8988T (cell line): ENCODE results near the gene FAF1.
"Not testable (repeated sequence)": the region's sequence is repeated elsewhere in the genome, so short reads cannot be mapped to it uniquely, and the experiment has no call there.

Source experiments
- DNase-seq: peaks from one replicate; pipeline ENCODE4 v3.0.0; 2011

FAF1 gene

DNA sequence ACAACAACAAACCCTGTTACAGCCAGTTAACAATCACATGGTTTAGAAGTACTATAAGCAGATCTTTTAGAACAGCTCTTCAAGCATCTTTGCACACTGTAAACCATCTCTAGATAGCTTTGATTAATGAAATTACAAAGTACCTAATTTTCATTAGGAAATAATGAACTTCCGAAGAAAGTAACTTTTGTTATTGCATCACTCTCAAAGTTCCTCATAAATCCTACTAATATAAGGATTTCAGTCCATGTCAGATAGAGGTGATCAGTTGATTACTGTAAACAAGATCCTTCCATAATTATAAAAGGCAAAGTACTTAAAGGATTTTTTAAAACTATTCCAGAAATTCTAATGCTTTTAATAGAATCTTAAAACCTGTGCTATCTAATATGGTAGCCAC lies 58.2 kb downstream of the FAF1 start:
- DNase-seq: no peak

DNA sequence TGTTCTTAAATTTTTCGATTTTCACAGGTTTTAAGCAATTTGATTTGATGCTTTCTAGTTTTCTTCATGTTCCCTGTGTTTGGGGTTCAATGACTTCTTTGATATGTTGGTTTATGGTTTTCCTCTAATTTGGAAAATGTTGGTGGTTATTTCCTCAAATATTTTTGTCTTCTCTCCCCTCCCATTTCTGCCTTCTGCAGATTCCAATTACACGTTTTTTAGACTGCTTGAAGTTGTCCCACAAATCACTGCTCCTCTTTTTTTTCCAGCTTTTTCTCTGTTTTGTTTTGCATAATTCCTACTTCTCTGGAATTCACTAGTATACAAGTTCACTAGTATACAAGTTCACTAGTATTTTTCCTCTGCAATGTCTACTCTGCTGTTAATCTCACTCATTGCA lies 61.3 kb downstream of the FAF1 start:
- no peak for DNase-seq

- no peak for DNase-seq
These were observed 65.7 kb downstream of the FAF1 start for GRCh38 chr1:50894340-50894739.

GRCh38 chr1:50893466-50893865 lies 66.6 kb downstream of the FAF1 start:
- DNase-seq: no peak

- not testable (repeated sequence) for DNase-seq
These were observed 72.5 kb downstream of the FAF1 start for GRCh38 chr1:50887555-50887954.

- no peak for DNase-seq
These were observed 79.7 kb downstream of the FAF1 start for GRCh38 chr1:50880373-50880772.

- DNase-seq: no peak
These were observed 80.9 kb downstream of the FAF1 start for GRCh38 chr1:50879137-50879536.

- no peak for DNase-seq
These were observed 81.6 kb downstream of the FAF1 start for GRCh38 chr1:50878434-50878833.

- DNase-seq: no peak
These were observed 82.4 kb downstream of the FAF1 start for GRCh38 chr1:50877641-50878040.

DNA sequence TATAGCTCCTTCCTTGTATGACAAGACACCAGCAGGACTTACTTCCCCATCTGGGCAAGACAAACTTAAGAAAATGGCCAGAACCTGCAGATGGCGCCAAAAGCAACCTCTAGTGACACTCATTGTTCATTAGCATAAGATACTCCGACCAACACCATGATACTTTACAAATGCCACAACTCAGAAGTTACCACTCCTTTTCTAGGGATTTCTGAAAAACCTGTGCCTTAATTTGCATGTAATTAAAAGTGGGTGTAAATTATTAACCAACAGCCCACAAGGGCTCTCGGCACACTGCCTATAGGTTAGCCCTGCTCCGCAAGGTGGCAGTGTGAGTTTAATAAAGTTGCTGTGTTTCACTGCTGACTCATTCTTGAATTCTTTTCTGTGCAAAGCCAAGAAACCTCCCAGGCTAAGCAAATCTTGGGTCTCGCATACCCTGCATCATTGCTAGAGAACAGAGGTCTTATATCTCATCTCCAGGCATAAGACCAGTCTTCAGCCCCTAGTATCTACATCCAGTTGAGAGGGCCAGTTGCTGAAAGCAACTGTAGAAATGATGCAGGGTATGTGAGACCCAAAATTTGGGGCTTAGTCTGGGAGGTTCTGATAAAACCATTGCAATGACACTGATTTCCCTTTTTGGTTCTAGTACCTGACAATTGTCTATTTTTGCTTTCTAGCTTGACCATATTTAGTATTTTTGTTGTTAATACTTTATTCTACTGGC lies 86.4 kb downstream of the FAF1 start:
- DNase-seq: no peak

GRCh38 chr1:50864845-50865244 lies 95.2 kb downstream of the FAF1 start:
- not testable (repeated sequence) for DNase-seq

DNA sequence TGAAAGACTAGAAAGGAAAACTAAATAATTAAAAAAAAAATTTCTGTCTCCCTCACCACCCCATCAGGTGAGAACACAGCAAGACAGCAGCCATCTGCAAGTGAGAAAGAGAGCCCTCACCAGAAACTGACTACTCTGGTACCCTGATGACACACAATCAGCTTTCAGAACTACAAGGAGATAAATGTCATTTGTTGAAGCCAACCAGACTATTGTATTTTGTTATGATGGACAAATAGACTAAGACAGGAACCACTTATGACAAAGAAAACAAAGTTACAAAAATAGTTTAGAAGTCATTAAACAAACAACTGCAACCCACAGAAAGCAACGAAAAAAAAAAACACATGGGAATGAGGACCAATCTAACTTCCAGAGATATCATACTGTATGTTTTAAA lies 98.3 kb downstream of the FAF1 start:
- no peak for DNase-seq

- DNase-seq: no peak
These were observed 99.4 kb downstream of the FAF1 start for GRCh38 chr1:50860702-50861101.

- DNase-seq: no peak
These were observed 99.8 kb downstream of the FAF1 start for GRCh38 chr1:50860256-50860655.

GRCh38 chr1:50859657-50860056 lies 100.4 kb downstream of the FAF1 start:
- no peak for DNase-seq

DNA sequence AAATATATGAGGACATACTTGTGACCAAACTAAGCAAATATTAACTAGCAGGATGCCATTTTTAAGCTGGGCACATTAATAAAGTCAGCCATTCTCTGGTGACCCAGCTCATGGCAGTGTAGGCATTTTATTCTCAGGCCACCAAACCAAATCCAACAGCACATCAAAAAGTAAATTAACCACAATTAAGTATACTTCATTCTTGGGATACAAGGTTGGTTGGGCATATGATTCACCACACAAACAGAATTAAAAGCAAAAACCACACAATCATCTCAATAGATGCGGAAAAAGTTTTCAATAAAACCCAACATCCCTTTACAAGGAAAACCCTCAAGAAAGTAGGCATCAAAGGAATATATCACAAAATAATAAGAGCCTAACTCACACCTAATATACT lies 101.3 kb downstream of the FAF1 start:
- no peak for DNase-seq

- DNase-seq: no peak
These were observed 102.4 kb downstream of the FAF1 start for GRCh38 chr1:50857702-50858101.

DNA sequence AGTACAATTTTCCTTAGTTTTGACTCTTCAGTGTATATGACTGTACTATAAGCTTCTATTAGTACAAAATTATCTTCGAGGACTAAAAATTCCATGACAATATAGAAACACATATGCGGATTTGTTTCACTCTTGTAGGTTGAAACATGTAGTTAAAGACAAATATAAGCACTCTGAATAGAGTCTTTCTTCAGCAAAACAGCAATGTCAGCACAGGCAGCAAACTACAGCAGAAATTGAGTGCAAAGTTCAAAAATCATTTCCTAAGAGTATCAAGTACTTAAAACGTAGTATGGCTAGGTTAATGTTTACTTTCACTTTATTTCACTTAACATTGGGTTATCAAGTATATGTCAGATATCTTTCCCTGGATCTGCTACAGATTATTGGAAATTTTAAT lies 106.7 kb downstream of the FAF1 start:
- DNase-seq: no peak

DNA sequence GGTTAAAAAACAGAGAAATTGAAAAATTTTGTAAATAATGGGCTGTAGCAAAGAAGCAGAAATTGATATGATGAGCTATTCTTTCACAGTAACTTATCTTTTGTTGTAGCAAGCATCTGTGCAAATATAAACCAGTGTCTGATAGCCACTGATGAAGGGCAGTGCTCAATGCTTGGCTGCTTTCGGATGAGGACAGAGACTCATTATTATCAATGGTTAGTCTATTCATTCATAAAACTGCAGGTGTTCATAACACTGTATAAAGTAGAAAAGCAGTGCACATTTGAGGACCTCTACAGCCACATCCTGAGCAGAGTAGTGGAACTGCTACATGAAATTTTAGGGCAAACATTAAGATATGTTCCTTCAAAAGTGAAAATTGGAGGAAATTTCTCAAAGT lies 107.2 kb downstream of the FAF1 start:
- no peak for DNase-seq

GRCh38 chr1:50851466-50851865 lies 108.6 kb downstream of the FAF1 start:
- no peak for DNase-seq

- DNase-seq: no peak
These were observed 109.0 kb downstream of the FAF1 start for GRCh38 chr1:50851034-50851433.

DNA sequence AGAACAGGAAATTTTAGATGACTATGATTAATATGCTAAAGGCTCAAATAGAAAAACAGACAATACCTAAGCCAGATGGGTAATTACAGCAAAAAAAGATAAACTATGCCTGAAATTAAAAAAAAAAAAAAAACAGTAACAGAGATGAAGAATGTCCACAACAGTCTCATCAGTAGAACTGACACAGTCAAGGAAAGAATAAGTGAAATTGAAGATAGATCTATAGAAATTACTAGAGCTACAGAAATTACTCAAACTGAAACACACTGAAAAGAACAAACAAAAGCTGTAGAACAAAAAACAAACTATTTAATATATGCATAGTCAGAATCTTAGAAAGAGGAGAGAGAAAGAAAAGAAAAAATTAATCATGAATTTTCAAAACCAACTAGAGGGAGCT lies 112.8 kb downstream of the FAF1 start:
- DNase-seq: no peak

GRCh38 chr1:50846224-50846839 lies 113.7 kb downstream of the FAF1 start:
- no peak for DNase-seq

GRCh38 chr1:50841791-50842387 lies 118.2 kb downstream of the FAF1 start:
- no peak for DNase-seq

DNA sequence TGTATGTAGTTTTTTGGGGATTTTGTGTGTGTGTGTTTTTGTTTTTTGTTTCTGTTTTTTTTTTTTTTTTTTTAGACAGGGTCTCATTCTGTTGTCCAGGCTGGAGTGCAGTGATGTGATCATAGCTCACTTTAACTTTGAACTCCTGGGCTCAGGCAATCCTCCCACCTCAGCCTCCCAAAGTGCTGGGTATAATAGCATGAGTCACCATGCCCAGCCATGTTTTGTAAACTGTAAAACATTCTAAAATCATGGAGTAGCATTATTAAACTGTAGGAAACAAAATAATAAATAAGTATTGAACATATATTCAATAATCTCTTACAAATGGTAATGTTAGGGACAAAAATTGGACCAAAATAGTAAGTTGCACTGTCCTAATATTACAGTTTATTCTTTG lies 124.0 kb downstream of the FAF1 start:
- no peak for DNase-seq
